ENCODE measurements around the gene PARP16. TPM values are rescaled to one million over a fixed set of nuclear protein-coding genes. Genes with fewer than 3 reads are reported as not detected.
"Not testable (repeated sequence)": the region's sequence is repeated elsewhere in the genome, so short reads cannot be mapped to it uniquely, and the experiment has no call there.

PARP16 gene
- total RNA-seq, 3 donors from 2014 or later, result 10.5 to 14.1 (median 10.9) TPM

DNA sequence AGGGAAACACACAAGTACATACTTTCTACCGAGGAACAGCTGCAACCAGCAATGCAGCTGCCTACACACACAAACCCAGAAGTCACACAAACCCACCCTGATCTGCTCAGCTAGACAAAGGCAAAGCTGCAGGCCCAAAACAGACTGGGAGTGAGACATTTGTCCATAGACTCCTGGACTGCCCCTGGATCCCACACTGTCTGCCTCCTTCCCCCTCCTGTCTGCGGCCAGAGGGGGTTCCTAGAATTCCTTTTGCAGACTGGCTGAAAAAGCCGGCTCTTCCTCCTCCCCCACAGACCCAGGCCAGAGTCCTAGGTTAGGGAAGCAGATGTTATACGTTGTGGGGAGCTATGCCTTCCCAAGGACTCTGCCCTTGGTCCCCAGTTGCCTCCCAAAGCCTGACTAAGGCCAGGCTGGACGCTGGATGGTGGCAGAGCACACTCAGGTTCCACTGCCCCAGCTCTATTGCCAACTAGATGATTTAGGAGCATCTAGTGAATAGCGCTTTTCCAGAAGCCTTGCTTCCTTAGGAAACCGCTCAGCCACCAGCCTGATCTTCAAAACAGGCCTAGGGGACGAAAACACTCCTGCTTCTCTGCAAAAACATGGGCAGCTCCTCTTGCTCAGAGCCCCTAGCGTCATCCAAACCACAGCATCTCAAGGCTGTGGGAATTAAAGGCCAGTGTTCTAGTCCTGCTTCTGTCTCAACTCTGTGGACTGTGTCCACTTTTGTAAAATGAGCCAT lies 38.0 kb downstream of the PARP16 start:
- Mint-ChIP-seq H3K4me3 (no peak overlapping the region), H3K36me3 (ENCODE audit: insufficient read depth) (peaks cover 17% of the 10 kb centered on the region), H3K27me3 (ENCODE audit: low read depth) (no peaks in the 10 kb centered on the region), H3K4me1 (ENCODE audit: low read depth) (peaks cover 11% of the 10 kb centered on the region), H3K9me3 (no peaks in the 10 kb centered on the region)
- DNase-seq (no peak), ATAC-seq (no peak)

DNA sequence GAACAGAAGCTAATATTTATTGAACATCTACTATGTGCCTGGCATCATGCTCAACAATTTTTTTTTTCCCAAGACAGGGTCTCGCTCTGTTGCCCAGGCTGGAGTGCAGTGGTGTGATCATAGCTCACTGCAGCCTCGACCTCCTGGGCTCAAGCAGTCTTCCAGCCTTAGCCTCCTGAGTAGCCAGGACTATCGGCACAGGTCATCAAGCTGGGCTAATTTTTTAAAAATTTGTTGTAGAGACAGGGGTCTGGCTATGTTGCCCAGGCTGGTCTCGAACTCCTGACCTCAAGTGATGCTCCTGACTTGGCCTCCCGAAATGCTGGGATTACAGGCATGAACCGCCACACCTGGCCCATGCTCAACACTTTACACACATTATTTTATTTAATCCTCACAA lies 39.7 kb downstream of the PARP16 start:
- Mint-ChIP-seq H3K36me3 (ENCODE audit: insufficient read depth) (peaks cover 15% of the 10 kb centered on the region), H3K4me1 (ENCODE audit: low read depth) (peaks cover 11% of the 10 kb centered on the region), H3K4me3 (no peak overlapping the region), H3K9me3 (no peaks in the 10 kb centered on the region), H3K27me3 (ENCODE audit: low read depth) (no peaks in the 10 kb centered on the region)
- DNase-seq (no peak), ATAC-seq (no peak)

DNA sequence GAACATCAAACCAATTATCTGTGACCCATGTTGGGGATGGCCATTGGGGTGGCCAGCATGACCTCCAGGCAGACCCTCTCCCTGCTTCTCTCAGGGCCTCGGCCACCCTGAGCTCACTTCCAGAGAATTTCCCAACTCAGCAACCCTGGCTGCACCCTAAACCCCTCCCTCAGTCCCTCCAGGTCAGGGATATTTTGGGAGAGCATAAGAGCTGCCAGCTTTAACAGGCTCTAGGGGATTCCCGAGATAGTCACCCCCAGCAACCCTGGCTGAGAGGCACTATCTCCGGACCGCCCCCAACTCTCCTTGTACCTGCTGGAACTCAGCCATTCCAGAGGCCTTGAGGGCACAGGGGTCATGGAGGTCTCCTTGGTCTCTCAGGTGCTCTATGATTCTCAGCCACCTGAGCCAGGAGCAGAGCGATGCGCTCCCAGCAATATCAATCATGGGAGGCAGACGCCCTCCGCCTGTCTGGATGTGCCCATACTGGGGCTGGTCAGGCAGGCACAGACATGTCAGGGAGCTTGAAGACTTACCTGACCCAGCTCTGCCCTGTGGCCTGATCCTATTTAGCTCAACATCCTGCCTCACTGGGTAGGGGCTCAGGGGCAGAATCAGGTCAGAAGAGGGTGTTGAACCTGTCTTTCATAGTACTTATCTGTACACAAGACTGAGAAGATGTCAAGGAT lies 40.5 kb downstream of the PARP16 start:
- DNase-seq, result no peak
- Mint-ChIP-seq H3K27me3 (ENCODE audit: low read depth) (no peaks in the 10 kb centered on the region), H3K9me3 (no peaks in the 10 kb centered on the region), H3K36me3 (ENCODE audit: insufficient read depth) (peaks cover 15% of the 10 kb centered on the region), H3K4me3 (no peak overlapping the region), H3K4me1 (ENCODE audit: low read depth) (peaks cover 11% of the 10 kb centered on the region)
- no peak for ATAC-seq

DNA sequence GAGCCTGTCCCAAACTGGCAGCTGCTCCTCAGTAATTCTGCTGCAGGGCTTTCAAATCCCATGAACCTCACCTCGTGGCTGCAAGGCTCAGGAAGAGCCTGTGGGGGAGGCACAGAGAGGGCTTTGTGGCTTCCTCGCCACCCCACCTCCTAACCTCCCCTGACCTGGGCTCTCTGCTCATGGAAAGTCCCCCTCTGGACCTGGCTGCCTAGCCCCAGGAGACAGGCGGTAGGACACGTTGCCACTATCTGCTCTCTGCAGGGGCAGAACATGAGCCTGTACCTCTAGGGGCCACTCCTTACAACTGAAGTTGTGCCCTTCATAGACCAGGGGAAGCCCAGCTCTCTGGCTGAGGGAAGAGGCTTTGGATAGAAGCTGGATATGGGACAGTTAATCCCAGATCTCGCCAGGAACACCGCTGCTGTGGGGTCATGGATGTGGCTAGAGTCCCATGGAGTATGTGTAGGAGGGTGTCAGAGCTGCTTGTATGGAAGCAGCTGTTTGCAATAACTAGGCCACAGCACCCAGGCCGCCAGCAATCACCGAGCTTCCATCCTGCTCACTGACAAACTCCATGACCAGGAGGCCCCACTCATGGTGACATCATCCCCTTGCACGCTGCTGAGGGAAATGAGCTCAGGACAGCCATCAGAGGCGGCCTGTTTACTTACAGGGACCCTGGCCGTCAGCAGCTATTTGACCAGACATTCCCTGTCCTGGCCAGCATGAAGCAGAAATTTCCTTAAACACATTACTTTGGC lies 41.4 kb downstream of the PARP16 start:
- Mint-ChIP-seq H3K9me3 (no peaks in the 10 kb centered on the region), H3K36me3 (ENCODE audit: insufficient read depth) (peaks cover 15% of the 10 kb centered on the region), H3K27me3 (ENCODE audit: low read depth) (no peaks in the 10 kb centered on the region), H3K4me3 (no peak overlapping the region), H3K4me1 (ENCODE audit: low read depth) (peaks cover 7% of the 10 kb centered on the region)
- DNase-seq (no peak), ATAC-seq (no peak)

DNA sequence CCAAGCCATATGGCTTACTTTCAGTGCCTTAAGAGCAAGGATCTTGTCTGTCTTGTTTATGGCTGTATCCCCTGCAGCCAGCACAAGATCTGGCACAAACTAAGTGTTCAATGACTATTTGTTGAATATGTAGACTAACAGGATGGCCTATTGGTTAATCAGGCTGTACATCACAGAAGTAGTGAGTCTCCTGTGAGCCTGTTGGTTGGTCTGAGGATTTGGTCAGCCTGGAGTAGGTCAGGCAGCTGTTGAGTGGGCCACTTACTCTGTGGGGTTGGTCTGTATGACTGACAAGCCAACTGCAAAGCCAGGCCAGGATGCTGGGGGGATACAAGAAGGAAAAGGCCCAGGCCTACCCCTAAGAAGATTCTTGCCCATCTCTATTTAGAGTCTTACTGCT lies 42.0 kb downstream of the PARP16 start:
- Mint-ChIP-seq H3K4me3 (no peak overlapping the region), H3K36me3 (ENCODE audit: insufficient read depth) (peaks cover 15% of the 10 kb centered on the region), H3K9me3 (no peaks in the 10 kb centered on the region), H3K4me1 (ENCODE audit: low read depth) (peaks cover 4% of the 10 kb centered on the region), H3K27me3 (ENCODE audit: low read depth) (no peaks in the 10 kb centered on the region)
- ATAC-seq, result no peak
- DNase-seq, result no peak

DNA sequence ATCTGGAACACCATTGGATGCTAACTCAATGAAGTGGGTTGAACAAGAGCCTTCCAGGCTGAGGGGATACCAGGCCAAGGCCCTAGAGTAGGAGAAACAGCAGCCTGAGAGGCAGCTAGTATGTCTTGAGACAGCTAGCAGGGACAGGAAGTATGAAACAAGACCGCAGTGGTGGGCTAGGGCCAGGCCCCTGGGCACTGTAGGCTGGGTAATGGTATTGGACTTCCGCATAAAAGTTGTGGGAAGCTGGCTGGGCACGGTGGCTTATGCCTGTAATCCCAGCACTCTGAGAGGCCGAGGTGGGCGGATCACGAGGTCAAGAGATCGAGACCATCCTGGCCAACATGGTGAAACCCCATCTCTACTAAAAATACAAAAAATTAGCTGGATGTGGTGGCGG lies 50.2 kb downstream of the PARP16 start:
- not testable (repeated sequence) for H3K4me1 Mint-ChIP-seq (ENCODE audit: low read depth); DNase-seq; H3K9me3 Mint-ChIP-seq; H3K36me3 Mint-ChIP-seq (ENCODE audit: insufficient read depth); H3K27me3 Mint-ChIP-seq (ENCODE audit: low read depth); H3K4me3 Mint-ChIP-seq; ATAC-seq

DNA sequence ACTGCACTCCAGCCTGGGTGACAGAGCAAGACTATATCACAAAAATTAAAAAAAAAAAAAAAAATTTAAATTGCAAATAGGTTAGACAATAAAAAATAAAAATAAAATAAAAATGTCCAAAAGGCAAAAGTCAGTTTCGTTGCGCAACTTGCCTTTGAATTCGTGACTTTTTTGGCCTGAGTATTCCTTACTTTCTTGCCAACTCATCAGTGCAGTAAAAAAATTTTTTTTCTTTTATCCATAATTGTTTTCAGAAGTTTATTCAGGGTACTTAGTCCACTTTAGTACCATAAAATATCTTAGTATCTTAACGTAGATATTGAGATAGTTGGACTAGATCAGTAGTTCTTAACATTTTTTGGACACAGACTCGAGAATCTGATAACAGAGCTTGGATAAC lies 53.0 kb downstream of the PARP16 start:
- no peak for ATAC-seq
- Mint-ChIP-seq H3K36me3 (ENCODE audit: insufficient read depth) (no peaks in the 10 kb centered on the region), H3K9me3 (no peaks in the 10 kb centered on the region)

DNA sequence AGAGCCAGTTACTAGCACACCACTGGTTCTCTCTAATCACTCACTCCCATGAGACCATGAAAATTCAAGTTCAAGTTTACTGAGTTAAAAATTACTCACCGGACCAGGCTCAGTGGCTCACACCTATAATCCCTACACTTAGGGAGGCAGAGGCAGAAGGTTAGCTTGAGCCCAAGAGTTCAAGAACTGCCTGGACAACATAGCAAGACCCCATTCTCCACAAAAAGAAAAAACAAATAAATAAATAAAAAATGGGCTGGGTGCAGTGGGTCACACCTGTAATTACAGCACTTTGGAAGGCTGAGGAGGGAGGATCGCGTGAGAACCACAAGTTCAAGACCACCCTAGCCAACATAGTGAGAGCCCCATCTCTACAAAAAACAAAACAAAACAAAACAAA lies 54.2 kb downstream of the PARP16 start:
- Mint-ChIP-seq H3K4me3 (no peak overlapping the region), H3K27me3 (ENCODE audit: low read depth) (no peaks in the 10 kb centered on the region), H3K4me1 (ENCODE audit: low read depth) (no peaks in the 10 kb centered on the region), H3K36me3 (ENCODE audit: insufficient read depth) (no peaks in the 10 kb centered on the region), H3K9me3 (no peaks in the 10 kb centered on the region)
- ATAC-seq, result no peak
- DNase-seq, result no peak

More for the DNA sequence above, 53.0 kb downstream of the PARP16 start:
- no peaks in the 10 kb centered on the region for H3K27me3 Mint-ChIP-seq (ENCODE audit: low read depth)
- no peaks in the 10 kb centered on the region for H3K4me1 Mint-ChIP-seq (ENCODE audit: low read depth)
- no peak overlapping the region for H3K4me3 Mint-ChIP-seq
- no peak for DNase-seq

DNA sequence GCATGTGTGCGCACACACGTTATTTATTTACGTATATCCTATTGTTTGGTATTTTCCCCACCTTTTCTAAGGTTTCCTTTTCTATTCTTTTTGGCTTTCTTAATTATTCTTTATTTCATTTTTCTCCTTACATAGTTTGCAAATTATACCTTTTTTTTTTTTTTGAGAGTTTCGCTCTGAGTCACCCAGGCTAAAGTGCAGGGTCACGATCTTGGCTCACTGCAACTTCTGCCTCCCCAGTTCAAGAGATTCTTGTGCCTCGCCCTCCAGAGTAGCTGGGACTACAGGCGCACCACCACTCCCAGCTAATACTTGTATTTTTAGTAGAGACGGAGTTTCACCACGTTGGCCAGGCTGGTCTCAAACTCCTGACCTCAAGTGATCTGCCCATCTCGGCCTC lies 55.4 kb downstream of the PARP16 start:
- DNase-seq, result no peak
- Mint-ChIP-seq H3K4me3 (no peak overlapping the region), H3K36me3 (ENCODE audit: insufficient read depth) (no peaks in the 10 kb centered on the region), H3K9me3 (no peaks in the 10 kb centered on the region), H3K27me3 (ENCODE audit: low read depth) (no peaks in the 10 kb centered on the region), H3K4me1 (ENCODE audit: low read depth) (no peaks in the 10 kb centered on the region)
- ATAC-seq, result no peak

DNA sequence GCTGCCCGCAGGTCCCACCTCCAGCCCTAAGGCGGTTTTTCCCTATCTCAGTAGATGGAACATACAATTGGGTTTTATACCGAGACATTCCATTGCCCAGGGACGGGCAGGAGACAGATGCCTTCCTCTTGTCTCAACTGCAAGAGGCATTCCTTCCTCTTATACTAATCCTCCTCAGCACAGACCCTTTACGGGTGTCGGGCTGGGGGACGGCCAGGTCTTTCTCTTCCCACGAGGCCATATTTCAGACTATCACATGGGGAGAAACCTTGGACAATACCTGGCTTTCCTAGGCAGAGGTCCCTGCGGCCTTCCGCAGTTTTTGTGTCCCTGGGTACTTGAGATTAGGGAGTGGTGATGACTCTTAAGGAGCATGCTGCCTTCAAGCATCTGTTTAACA lies 59.8 kb downstream of the PARP16 start:
- not testable (repeated sequence) for H3K9me3 Mint-ChIP-seq; ATAC-seq; H3K4me3 Mint-ChIP-seq; H3K4me1 Mint-ChIP-seq (ENCODE audit: low read depth); DNase-seq; H3K27me3 Mint-ChIP-seq (ENCODE audit: low read depth); H3K36me3 Mint-ChIP-seq (ENCODE audit: insufficient read depth)

DNA sequence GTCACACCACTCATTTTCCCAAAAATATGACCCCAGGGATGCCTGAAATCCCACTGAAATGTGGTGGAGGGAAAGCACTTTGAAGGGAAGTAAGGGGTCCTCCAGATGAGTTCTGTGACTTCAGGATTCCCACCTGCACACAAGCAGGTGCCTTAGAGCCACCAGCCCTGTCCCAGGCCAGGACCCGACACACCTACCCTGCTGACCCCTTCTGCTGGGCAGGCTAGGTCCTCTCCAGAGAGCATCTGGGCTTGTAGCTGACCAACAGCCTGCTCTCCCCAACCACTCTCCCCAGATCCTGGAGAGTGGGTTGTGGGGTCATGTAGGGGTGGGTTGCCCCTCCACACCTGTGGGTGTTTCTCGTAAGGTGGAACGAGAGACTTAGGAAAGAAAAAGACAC lies 60.5 kb downstream of the PARP16 start:
- no peaks in the 10 kb centered on the region for H3K36me3 Mint-ChIP-seq (ENCODE audit: insufficient read depth)
- no peaks in the 10 kb centered on the region for H3K27me3 Mint-ChIP-seq (ENCODE audit: low read depth)
- H3K9me3 Mint-ChIP-seq, result no peaks in the 10 kb centered on the region
- ATAC-seq, result no peak
- no peak overlapping the region for H3K4me3 Mint-ChIP-seq
- H3K4me1 Mint-ChIP-seq (ENCODE audit: low read depth), result no peaks in the 10 kb centered on the region
- DNase-seq, result no peak

DNA sequence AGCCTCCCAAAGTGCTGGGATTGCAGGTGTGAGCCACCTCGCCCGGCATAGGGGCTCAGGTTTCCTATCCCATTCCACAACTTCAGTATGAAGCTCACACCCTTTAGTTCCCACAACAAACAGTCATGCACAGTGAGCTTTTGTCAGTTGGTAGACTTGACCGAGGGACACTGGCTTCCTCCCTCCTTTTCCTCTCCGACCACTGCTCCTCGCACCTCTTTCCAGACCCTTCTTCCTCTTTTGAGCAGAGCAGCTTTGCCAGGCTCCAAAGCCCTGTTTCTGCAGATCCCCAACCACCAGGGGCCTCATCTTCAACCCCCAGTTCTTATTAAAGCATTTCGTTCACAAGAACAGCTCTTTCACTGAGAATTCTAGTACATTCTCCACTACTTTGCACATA lies 62.7 kb downstream of the PARP16 start:
- H3K9me3 Mint-ChIP-seq, result no peaks in the 10 kb centered on the region
- no peak for DNase-seq
- ATAC-seq, result no peak
- no peaks in the 10 kb centered on the region for H3K27me3 Mint-ChIP-seq (ENCODE audit: low read depth)
- no peaks in the 10 kb centered on the region for H3K4me1 Mint-ChIP-seq (ENCODE audit: low read depth)
- H3K4me3 Mint-ChIP-seq, result no peak overlapping the region
- H3K36me3 Mint-ChIP-seq (ENCODE audit: insufficient read depth), result no peaks in the 10 kb centered on the region

DNA sequence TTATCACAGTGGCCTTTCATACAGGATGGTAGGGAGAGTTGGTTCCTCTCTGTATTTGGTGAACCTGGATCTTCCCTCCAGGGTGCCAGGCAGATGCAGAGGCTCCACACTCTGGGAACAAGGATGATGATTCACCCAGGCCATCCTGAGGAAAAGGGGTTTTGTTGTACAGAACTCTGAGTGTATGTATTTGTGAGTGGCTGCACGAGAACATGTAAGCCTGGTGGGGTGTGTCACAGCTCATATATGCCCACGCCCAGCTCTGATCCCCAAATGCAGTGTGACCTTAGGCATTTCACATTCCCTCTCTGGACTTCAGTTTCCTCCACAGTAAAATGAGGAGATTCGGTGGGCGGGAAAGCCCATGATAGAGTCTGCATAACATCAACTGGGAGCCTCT lies 63.8 kb downstream of the PARP16 start:
- no peaks in the 10 kb centered on the region for H3K9me3 Mint-ChIP-seq
- no peak for DNase-seq
- H3K4me1 Mint-ChIP-seq (ENCODE audit: low read depth), result no peaks in the 10 kb centered on the region
- H3K4me3 Mint-ChIP-seq, result no peak overlapping the region
- no peaks in the 10 kb centered on the region for H3K27me3 Mint-ChIP-seq (ENCODE audit: low read depth)
- no peaks in the 10 kb centered on the region for H3K36me3 Mint-ChIP-seq (ENCODE audit: insufficient read depth)
- ATAC-seq, result no peak

DNA sequence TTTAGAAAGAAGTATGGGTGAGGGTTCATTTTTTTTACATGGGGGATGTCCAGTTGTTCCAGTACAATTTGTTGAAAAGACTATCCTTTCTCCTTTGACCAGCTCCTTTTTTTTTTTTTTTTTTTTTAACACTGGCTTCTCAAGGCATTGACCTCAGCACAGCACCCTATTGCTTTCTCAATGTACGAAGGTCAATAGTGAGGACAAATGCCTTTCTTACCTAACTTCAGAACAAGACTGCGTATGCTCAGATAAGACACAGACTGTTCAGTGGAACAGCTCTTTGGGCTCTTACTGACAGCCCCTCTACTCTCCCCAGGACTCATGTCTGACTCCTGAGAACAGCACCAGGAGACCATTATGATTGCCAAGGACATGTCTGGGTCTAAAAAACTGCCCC lies 65.0 kb downstream of the PARP16 start:
- ATAC-seq (no peak), DNase-seq (no peak)
- no peaks in the 10 kb centered on the region for H3K9me3 Mint-ChIP-seq
- H3K27me3 Mint-ChIP-seq (ENCODE audit: low read depth), result no peaks in the 10 kb centered on the region
- no peak overlapping the region for H3K4me3 Mint-ChIP-seq
- H3K4me1 Mint-ChIP-seq (ENCODE audit: low read depth), result no peaks in the 10 kb centered on the region
- H3K36me3 Mint-ChIP-seq (ENCODE audit: insufficient read depth), result no peaks in the 10 kb centered on the region

DNA sequence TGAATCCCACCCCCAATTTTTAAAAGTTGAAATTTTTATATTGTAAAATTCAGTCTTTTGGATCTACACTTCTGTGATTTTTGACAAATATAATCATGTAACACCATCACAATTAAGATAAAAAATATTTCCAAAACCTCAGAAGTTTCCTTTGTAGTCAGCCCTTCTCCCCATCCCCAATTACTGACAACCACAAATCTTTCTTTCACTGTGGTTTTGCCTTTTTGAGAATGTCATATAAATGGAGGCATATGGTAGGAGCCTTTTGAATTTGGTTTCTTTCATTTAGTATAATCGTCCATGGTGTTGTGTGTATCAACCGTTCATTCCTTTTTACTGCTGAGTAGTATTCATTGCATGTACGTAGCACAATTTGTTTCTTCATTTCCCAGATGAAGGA lies 67.5 kb downstream of the PARP16 start:
- Mint-ChIP-seq H3K4me3 (no peak overlapping the region), H3K4me1 (ENCODE audit: low read depth) (no peaks in the 10 kb centered on the region), H3K27me3 (ENCODE audit: low read depth) (no peaks in the 10 kb centered on the region), H3K36me3 (ENCODE audit: insufficient read depth) (no peaks in the 10 kb centered on the region), H3K9me3 (no peaks in the 10 kb centered on the region)
- ATAC-seq, result no peak
- no peak for DNase-seq
